ENCODE data around the gene PYGO2.
A peak's percentile ranks its signal among the peaks of the same experiment; 100 is the strongest.

Gene PYGO2

DNA sequence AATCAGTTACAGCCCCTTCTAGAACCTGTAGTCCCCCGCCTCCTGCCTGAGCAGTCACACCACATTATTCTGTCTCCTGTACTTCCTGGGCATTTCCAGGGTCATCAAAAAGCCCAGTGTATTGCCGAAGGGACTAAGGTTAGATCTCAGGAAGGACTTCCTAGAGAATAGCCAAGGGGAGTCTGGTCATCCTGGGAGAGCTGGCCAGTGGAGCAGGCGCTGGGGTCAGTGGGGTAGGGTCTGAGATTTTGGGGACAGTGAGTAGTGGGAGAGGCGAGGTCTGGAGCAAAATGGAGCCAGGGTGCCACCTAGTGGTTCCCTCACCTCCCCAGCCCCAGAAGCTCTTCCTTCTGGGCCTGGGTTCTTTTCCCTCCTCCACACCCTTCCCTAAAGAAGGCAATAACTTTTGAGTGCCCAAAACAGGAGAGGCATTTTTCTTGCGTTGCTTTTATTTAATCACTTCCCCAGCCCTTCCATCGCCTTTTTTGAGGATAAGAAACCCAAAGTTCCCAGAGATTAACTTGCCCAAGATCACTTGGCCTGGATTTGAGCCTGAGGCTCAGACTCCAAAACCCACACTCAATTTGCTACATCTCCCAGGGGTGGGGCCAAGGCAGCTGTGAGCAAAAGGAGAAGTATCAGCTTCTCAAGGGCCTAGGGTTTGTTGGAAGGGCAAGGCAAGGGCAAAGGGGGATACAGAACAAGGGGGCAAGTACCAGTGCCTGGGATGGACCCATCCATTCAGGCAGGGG lies 17.8 kb downstream of the PYGO2 start:
- TF ChIP-seq, protein P1, sequence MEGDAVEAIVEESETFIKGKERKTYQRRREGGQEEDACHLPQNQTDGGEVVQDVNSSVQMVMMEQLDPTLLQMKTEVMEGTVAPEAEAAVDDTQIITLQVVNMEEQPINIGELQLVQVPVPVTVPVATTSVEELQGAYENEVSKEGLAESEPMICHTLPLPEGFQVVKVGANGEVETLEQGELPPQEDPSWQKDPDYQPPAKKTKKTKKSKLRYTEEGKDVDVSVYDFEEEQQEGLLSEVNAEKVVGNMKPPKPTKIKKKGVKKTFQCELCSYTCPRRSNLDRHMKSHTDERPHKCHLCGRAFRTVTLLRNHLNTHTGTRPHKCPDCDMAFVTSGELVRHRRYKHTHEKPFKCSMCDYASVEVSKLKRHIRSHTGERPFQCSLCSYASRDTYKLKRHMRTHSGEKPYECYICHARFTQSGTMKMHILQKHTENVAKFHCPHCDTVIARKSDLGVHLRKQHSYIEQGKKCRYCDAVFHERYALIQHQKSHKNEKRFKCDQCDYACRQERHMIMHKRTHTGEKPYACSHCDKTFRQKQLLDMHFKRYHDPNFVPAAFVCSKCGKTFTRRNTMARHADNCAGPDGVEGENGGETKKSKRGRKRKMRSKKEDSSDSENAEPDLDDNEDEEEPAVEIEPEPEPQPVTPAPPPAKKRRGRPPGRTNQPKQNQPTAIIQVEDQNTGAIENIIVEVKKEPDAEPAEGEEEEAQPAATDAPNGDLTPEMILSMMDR (IDR thresholded peaks at IDR 0.05; ENCODE audit: control insufficient read depth, extremely low read depth, insufficient read depth), result peak; percentile 84
- H3K4me3 ChIP-seq (ENCODE audit: low read depth, low read length), result no peak overlapping the region
- DNase-seq (ENCODE audit: low read depth), result no peak

DNA sequence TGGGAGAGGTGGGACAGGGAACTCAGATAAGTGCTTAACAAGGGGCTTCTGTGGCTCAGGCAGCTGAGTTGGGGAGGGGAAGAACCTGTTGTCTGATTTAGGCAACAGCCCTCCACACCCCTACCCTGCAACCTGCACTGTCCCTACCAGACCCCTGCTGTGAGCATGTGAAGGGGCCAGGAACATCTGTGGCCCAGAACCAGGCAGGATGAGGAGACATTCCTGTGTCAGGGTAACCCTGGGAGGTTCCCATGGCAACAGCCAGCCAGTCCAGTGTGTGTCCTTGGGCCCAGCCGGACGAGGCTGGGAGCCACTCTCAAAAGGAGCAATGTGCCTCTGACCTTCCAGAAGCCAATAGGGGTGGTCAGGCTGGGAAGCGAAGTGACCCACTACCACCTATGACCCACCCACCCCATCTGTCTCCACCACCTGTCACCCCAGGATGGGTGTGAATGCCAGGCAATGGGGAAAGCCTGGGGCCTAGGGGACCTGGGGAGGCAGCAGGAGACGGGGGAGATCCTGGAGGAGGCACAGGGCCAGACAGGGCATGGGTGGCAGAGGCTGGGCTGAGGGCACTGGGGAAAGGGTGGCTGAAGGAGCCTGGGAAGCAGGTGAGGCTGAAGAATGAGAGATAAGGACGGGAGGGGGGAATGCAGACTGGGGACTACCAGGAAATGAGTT lies 20.1 kb downstream of the PYGO2 start:
- DNase-seq (ENCODE audit: low read depth), result no peak
- no peak overlapping the region for H3K4me3 ChIP-seq (ENCODE audit: low read depth, low read length)
- TF ChIP-seq, protein P1 (IDR thresholded peaks at IDR 0.05; ENCODE audit: control insufficient read depth, extremely low read depth, insufficient read depth), result no peak

DNA sequence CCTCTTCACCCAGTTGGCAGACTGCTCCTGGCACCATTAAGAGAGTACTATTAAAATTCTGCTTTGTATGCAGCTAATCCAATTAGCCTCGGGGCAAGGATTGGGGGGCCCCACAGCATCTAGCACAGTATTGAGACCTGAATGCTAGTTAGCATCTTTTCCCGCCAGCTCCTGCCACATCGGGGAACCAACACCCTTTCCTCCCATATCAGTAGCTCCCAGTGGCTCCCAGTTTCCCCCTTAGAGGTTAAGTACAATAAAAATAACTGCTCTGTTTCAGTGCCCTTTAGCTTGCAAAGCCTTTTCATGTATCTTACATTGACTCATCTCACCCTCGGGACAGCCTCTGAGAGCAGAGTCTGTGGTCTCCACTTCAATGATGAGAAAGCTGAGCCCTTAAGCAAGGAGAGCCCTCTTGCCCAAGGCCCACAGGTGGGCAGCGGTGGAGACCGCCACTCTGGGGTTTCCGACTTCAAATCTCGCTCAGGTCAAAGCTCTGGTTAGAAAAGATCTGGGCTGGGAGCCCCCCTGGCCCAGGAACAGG lies 20.9 kb downstream of the PYGO2 start:
- H3K4me3 ChIP-seq (ENCODE audit: low read depth, low read length), result no peak overlapping the region

DNA sequence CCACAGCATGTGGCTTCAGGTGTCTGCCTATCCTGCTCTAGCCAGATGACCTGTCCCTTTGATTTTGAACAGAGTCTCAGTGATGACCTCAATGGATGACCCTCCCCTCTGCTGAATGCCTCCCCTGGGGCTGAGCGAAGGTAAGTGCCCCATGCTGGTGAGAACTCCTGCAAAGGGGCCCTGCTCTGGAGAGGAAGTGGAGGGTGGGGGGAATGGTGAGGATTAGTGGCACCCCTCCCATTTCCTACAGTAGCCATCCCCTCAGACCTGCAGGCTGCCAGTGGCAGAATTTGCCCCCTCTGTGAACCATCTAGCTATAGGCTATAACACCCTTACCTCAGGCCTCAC lies 21.4 kb downstream of the PYGO2 start:
- no peak overlapping the region for H3K4me3 ChIP-seq (ENCODE audit: low read depth, low read length)
- no peak for DNase-seq (ENCODE audit: low read depth)
- TF ChIP-seq, protein P1 (IDR thresholded peaks at IDR 0.05; ENCODE audit: control insufficient read depth, extremely low read depth, insufficient read depth), result no peak

More for the DNA sequence above, 20.9 kb downstream of the PYGO2 start:
- no peak for DNase-seq (ENCODE audit: low read depth)
- TF ChIP-seq, protein P1 (IDR thresholded peaks at IDR 0.05; ENCODE audit: control insufficient read depth, extremely low read depth, insufficient read depth), result no peak

DNA sequence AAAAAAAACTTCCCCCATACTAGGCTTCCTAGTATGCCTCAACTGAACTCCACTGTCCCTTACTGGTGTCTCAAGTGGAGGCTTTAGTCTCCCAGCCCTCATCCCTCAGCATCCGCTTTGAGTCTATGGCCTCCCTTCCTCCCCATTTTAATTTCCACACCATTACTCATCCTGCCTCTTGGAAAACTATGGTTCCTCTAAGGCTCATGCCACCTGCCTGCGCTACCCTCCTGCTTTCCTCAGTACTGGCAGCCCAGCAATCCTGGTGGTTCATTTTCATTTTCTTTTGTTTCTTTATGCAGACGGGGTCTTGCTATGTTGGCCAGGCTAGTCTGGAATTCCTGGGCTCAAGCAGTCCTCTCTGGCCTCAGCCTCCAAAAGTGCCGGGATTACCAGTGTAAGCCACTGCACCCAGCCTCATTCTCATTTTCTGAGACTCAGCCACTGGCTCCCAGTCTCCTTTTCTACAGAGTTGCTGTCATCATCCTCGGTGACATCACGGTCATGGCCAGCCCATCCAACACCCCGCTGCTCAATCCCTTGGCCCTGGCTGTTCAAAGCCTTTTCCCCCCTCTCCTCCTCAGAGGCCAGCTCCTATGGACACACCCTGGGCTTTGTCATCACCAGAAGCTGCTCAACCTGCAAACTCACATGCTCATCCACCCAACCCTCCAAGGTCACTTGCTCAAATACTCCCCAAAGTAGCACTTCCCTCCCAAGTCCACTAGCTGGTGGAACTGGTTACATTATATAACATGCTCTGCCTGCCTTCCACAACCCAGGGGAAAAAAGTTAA lies 22.8 kb downstream of the PYGO2 start:
- TF ChIP-seq, protein P1 (IDR thresholded peaks at IDR 0.05; ENCODE audit: control insufficient read depth, extremely low read depth, insufficient read depth), result no peak
- H3K4me3 ChIP-seq (ENCODE audit: low read depth, low read length), result no peak overlapping the region
- DNase-seq (ENCODE audit: low read depth), result no peak

DNA sequence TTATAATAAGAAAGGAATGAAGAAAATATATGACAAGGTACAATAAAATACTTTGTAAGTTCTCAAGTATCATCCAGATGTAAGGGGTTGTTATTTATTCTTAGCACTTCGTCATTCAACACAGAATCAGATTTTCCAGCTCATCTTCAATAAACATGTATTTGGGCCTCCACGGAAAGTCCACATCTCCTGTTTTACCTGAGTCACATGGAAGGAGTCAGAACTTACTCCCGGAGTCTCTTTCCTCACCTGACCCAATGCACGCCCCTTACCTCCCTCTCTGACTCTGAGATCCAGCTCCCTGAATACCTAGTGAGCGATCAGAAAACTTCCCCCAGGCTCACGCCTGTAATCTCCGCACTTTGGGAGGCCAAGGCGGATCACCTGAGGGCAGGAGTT lies 23.6 kb downstream of the PYGO2 start:
- DNase-seq (ENCODE audit: low read depth), result no peak
- TF ChIP-seq, protein P1 (IDR thresholded peaks at IDR 0.05; ENCODE audit: control insufficient read depth, extremely low read depth, insufficient read depth), result no peak
- H3K4me3 ChIP-seq (ENCODE audit: low read depth, low read length), result peak overlapping the region; percentile 62

All from LNCaP clone FGC (cell line).